ENCODE results near the gene ATP13A1.

The ATP13A1 gene

DNA sequence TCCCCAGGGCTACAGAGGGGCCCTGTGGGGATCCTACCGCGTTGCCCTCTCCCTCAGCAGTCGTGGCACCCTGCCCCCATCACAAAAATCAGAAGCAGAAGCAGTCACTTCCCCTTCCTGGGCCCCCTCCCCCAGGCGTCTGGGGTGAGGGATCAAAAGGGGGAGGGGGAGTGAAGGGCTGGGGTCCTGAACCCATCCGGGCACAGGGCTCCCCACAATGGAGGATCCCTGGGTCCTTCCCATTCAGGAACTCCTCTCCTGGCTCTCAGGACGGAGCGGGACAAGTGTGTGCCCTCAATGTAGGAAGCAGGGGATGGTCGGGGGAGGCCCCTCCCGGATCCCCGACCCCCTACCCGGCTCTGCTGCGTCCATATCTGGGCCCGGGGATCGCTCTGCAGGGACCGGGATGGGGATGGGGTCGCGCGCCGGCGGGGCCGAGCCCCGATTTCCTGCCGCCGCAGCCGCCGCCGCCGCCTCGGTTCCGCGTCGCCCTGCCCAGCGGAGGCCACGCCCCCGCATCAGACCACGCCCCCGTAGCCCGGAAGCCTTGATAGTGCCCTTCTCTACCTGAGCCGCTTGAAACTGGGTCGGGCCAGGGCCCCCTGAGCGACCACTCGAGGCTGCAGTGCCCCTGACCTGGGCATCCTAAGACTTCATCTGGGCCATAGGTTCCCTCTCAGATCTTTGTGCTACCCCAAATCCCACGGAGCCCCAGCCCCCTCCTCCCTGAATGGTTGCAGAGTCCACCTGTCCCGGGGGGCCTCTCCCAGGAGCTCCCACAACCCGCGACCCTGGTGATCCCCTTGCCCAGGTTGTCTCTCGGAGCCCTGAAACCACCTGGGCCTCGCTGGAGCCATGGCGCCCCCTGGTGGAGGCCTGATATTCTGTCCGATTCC, 20.1 kb downstream of the ATP13A1 start, which contains the start of gene GMIP:
Gene GMIP, minus strand, starts transcription at position 500 of the 896 bp plus-strand sequence. Its CDS starts 128 bp downstream, at position 372.
- DNase-seq (ENCODE audit: low read depth): peak; percentile 76

DNA sequence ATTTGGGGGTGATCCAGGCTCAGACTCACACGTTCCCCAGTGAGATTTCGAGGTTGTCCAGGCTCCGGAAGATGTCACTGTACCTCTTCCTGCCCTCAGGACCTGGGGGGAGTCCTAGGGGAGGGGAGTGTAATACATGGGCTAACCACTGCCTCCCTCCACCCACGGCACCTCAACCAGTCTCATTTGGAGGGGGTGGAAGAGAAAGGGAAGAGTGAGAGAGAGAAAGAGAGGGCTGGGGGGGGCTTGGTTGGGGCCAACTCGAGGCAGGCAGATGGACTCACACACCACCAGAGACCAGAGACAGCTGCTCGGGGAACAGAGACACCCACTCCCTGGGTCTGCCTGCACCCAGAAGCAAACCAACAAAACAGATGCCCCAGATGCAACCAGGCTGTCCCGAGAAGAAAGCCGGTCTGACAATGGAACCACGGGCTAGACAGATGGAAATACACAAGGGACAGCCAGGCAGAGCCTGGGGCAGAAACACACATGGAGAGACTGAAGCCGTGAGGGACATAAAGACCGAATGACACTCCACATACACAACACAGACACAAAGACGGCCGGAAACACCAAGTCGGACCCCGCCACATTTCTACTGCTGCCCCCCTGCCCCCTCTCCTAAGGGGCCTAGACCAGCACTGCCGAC, 20.8 kb downstream of the ATP13A1 start:
- no peak for DNase-seq (ENCODE audit: low read depth)

DNA sequence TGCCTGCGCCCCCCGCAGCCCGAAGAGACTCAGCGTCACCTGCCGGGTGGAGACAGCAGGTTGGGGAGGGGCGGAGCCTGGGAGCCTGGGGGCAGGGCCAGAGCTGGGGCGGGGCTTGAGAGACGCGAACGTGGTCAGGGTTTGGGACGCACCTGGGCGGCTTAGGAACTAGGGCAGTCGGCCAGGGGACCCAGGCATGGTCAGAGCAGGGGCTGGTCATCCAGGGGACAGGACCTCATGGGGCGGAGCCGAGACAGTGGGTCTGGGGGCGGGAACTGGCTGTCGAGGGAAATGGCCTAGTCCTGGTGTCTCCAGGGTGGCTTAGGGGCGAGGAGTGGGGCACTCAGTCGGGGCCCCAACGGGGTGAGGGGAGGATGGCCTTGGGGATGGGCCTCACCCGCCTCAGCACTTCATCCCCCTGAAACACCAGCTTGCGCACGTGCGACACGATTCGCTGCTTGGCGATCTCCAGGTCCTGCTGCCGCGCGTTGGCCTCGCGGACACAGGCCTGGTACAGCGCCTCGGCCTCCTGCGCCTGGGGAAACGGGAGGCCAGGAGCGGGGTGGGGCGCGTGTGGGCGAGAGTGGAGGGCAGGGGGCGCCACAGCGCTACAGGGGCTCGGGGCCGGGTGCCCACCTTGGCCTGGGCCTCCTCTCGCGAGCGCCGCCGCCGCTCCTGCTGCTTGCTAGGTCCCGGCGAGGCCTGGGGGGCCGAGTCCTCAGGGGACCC, 25.8 kb downstream of the ATP13A1 start:
- DNase-seq (ENCODE audit: low read depth): no peak

DNA sequence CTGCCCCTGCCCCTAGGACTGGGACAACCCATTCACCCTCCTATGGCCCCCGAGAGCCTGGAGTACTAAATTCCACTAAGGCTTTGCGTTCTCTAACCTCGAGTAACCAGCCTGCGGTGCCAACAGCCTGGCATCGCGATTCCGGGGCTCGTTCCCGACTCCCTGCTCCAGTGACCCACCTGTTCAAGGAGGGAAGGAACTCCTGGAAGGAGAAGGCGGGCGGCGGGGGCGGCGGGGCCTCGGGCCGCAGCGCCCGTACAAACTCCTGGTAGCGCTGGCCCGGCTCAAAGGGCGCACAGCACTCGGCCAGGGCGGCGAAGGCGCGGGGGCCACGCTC, 26.3 kb downstream of the ATP13A1 start:
- DNase-seq (ENCODE audit: low read depth): no peak

DNA sequence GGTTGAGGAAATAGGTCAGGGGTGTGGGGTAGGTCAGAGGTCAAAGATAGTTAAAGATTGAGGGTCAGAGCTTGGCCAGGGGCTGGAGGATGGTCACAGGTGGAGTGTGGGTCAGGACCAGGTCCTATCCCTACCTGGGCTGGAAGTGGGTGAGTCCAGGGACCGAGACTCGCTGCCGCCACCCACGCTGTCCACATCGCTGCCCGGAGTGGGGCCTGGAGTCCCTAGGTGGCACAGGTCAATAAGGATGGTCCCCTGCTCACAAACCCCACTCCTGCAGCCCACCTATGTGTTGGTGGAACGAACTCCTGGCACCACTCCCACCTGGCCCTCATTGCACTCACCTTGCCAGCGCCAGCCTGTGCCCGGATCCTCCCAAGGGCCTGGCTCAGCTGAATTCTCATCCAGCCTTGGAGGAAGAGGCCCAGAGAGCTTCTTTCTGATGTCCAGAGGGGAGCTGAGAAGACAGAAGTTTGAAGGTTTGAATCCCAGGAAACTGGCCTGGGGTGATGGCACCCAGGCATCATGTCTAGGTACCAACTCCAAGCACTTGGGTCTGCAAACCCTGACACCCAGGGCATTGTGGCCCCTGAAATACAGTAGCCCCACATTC, 26.8 kb downstream of the ATP13A1 start:
- no peak for DNase-seq (ENCODE audit: low read depth)

DNA sequence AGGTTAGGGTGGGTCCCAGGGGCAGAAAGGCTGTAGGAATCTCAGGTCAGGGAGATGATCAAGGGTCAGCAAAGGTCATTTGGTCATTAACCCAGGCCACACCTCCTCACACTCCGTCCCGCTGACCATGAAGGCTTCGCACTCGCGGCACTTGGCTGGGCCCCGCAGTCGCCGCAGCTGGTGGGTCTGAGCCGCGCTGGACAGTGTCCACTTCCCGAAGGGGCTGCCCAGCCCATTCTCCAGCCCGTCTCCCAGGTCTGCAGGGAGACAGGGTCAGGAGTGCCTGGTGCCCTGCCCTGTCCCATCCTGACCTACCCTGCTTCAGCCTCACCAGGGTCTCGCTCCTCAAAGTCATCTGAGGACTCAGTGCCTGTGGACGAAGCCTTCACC, 28.2 kb downstream of the ATP13A1 start:
- no peak for DNase-seq (ENCODE audit: low read depth)

DNA sequence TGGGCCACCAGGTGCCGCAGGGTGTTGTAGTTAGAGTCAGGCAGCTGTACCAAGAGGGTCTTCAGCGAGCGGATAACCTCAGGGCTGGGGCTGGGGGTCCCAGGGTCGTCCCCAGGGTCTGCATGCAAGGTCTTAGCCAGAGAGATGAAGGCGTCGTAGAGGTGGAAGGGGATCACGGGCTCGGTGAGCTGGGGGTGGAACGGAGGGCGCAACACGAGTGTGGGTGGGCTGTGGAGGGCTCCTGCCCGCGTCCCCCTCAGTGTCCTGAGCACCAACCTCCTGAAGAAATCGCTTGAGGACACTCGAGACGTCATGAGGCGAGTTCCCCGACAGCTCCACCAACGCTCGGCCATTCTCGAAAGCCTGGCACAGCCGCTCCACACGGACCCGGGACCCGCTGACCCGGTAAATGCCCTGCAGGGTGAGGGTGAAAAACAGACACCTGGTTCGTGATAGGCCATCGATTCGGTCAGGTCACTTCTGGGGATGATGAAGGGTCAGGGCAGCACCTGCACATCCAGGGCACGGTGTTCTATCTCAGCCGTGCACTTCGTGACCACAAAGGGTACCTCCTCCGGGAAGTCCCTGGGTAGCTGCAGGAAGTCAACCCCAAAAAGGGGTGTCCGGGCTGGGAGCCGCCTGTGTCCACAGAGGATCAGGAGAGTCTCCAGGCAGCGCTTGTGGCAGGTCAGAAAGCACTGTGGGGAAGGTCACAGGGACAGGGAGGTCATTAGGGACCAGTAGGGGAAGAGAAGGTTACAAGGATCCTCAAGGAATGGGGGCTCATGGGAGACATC, 28.8 kb downstream of the ATP13A1 start:
- DNase-seq (ENCODE audit: low read depth): no peak

DNA sequence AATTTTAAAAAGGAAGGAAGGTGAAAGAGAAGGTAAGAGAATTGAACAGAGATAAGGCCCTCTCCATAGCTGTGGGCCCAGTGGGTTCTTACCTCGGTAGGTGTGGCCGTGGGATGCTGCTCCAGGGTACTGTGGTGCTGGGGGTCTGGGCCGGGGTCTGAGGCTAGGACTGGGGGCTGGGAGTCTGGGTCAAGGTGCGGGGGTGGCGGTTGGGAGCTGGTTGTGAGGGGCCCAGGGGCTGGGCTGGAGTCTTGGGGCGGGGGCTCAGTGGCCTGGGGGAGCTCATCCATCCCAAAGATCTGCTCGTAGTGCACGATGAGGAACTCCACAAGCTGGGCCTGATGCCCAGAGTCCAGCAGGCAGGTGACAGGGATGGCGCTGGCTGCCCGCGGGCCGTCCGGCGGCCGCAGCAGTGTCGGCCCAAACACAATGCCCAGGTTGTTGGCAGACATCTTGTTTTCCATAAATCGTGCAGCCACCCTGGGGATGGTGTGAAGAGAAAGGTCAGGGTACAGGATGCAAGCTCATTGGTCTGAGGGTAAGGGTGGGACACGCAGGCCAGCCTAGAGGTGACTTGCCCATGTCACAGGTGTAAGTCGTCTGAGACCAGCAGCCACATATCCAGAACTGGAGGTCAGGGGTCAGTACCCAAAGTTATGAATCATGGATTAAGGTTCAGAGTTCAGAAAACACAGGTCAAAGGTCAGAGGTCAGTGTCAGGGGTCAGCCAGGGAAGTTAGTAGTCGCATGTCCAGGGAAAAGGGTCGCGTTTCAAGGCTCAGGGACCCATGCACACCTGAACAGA, 29.6 kb downstream of the ATP13A1 start:
- no peak for DNase-seq (ENCODE audit: low read depth)

DNA sequence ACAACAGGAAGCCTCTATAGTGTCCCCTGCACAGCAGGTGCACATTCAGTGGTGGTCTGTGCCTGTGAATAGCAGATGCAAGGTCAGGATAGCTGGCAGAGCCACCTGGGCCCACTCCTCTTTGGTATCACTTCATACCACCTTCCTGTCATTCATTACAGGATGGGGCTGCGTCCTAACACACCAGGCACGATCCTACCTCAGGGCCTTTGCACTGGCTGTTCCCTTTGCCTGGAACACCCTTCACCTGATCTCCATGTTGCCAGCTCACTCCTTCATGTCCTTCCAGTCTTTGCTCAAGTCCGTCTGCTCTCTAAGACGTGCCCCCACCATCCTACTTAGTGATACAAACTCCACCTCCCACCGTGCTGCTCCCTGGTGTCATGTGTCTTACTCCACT, 30.8 kb downstream of the ATP13A1 start:
- no peak for DNase-seq (ENCODE audit: low read depth)

DNA sequence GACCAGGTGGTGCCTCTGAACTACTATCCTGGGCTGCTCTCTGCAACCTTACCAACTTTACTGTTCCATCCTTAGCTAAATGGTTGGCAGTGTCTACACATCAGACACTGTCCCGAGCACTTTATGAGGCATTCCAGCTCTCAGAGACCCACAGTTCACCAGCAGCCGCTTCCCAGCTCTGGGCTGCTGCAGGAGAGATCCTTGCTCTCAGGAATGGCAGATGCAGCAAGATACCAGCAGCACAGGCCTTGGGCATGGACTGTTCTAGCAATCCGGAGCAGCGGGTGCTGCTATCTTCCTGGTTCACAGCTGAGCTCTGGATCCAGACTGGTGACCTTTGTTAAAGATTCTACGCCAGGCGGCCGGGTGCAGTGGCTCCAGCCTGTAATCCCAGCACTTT, 32.1 kb downstream of the ATP13A1 start:
- no peak for DNase-seq (ENCODE audit: low read depth)

DNA sequence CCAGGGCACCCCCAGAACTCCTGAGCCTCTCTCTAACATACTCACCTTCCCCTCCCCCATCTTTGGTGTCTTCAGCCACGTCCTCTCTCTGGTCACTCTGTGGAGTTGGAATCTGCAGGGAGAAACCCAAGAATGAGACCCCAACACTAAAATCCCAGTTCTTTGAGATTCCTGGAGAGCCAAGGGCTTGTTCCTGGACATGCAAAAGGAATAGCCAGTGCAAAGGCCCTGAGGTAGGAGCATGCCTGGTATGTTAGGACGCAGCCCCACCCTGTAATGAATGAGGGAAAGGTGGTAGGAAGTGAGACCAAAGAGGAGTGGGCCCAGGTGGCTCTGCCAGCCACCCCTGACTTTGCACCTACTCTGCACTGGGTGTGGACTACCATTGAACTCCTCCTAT, 33.0 kb downstream of the ATP13A1 start:
- no peak for DNase-seq (ENCODE audit: low read depth)

DNA sequence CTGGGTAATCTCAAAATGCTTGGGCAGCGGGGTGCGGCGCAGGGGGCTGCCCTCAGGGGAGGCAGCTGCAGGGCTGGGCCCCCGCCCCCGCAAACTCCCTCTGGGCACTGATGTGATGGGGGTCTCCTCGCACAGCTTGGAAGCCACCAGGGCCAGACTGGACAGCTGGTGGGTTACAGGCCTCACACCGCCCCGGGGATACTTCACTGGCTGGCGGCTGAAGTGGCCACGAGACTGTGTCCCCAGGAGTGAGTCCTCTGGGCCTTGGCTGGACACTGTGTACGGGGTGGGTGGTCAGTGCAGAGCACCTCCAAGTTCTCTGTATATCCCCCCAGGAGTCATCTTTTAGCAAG, 33.4 kb downstream of the ATP13A1 start:
- no peak for DNase-seq (ENCODE audit: low read depth)

DNA sequence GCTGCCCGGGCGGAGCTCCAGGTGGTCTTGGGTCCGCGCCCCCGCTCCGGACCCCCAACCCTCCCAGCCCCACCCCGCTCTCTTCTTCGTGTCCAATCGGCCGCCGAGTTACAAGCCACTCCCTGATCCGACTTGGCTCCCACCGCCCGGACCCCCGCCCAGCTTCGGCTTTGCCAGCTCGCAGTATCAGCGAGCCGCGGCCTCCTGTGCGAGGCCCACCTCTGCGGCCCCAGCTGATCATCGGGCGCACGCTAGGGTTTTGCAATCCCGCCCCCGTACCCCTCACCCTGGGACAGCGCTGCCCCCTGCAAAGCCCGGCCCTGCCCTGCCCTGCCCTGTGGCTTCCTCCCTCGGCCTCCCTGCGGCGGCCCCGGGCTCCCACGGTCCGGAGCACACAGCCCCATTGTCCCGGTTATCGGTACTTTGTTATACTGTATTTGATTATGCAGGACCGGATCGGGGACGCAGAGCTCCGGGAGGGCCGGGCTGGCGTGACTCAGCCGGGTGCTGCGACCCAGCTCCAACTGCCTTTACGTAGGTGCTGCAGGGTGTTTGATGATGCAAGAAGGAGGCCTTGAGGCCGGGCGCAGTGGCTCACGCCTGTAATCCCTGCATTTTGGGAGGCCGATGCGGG, 34.9 kb downstream of the ATP13A1 start:
- peak; percentile 49 for DNase-seq (ENCODE audit: low read depth)

DNA sequence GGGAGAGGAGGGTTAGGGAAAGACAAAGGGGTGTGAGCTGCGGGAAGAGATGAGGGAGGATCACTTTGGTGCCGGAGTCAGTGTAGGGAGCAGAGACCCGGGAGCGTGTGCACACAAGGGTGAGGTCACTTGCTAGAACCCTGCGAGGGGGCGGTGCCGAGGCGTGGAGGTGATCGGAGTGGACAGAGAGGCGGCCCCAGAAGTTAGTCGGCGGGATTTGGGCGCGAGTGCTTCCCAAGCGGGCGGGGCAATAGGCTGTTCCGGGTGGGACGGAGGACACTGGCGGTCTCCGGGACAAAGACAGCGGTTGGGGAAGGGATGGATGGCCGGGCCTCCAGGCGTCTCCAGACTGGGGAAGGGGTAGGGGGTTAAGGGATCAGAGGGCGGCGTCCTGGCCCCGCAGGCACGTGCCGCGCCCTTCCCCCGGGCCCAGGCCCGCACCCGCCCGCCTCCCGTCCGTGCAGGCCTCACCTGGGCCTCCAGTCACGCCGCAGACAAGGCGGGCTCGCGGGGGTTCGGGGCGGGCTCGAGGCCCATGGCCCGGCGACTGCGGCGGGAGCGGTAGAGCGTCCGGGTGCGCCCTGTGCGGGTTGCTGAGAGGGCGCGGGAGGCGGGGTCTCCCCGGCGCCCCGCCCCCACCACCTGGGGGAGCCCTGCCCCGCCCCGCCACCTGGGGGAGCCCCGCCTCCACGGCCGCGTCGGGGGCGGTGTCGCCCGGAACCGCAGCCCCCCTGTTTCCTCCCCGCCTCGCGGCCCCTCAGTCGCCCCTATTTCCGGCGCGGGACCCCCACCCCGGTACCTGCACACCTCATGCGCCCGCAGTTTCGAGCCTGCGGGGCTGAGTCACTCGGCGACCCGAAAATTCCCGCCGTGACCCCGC, 35.6 kb downstream of the ATP13A1 start, which contains the start of gene LPAR2:
Gene LPAR2, minus strand, starts transcription at position 600 of the 880 bp plus-strand sequence. CDS start 945 bp downstream, outside the sequence.
- peak; percentile 67 for DNase-seq (ENCODE audit: low read depth)

DNA sequence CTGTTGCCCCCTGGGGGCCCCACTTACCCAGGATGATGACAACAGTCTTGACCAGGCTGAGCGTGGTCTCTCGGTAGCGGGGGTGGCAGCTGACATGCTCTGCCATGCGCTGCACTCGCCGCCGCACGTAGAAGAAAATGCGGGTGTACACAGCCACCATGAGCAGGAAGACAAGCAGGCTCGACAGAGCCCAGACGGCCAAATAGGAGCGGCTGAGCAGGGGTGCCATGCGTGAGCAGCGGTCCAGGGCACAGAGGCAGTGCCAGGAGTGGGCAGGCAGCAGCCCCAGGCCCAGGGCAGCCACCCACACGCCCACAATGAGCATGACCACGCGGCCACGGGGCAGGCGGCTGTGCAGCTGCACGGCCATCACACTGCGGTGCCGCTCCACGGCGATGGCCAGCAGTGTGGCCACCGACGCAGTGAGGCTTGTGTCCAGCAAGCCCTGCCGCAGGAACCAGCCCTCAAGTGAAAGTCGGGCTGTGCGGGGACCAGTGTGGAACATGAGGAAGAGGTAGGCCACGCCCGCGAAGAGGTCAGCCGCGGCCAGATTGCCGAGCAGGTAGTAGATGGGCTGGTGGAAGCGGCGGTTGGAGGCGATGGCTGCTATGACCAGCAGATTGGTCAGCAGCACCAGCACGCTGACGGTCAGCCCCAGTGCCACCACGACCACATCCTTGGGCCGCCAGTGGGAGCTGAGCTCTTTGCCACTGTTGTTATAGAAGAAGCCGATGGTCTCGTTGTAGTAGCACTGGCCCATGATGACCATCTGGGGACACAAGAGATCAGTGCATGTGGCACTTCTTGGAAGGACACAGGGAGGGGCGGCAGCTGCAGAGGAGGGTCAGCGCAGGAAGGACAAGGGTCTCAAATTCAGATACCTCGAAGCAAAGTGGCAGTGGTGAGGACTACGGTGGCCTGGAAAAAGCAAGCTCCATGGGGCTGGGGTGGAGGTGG, 36.7 kb downstream of the ATP13A1 start:
- no peak for DNase-seq (ENCODE audit: low read depth)

DNA sequence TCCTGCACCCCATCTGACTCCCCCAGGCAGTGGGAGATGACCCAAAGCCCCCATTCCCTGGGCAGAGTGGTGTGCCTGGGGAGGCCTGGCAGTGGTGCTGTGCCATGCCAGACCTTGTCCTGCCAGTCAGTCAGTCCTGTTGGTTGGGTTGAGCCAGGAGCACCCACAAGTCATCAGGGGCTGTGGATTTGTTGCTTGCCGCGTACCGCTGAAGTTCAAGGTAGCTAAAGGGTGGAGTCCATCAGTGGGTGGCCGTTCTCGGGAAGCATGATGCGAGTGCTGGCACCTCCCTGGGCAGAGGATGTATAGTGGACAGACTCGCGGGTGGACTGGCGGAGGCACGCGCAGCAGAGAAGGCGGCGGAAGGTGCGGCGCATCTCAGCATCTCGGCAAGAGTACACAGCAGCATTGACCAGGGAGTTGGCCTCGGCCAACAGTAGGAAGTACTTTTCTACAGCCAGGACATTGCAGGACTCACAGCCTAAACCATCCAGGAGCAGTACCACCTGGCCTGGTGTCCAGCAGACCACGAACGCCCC, 39.4 kb downstream of the ATP13A1 start:
- DNase-seq (ENCODE audit: low read depth): no peak

DNA sequence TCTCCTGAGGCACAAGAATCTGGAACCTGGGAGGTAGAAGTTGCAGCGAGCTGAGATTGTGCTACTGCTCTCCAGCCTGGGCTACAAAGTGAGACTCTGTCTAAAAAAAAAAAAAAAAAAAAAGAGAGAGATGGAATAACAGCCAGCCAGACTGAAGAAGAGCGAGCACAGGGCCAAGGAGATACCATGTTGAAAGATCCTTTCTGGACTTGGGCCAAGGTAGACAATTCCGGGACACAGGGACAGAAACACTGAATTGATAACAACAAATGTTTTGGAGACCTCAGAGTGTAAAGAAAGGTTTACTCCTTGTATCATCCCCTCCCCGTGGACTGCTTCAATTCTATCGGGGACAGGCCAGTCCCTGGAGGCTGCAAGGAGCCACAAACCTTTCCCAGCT, 40.1 kb downstream of the ATP13A1 start:
- no peak for DNase-seq (ENCODE audit: low read depth)

DNA sequence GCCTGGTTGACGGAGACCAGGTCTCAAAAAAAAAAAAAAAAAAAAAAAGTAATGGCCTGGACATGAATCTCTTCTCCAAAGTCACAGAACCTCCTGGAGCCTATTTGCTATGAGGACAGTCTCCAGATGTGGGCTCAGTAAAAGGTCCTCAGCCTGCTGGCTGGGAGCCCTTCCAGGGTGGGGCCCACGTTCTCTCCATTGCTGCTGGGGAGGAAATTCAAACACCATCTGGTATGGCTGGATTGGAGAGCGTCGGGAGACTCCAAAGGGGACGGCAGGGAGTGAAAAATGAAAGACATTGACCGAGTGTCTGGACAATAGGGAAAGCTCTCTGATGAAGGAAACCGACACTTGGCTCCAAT, 43.6 kb downstream of the ATP13A1 start:
- no peak for DNase-seq (ENCODE audit: low read depth)
